NT2/D1 (cell line): ENCODE data around the gene TMEM86B.
"Not testable (repeated sequence)": the region's sequence is repeated elsewhere in the genome, so short reads cannot be mapped to it uniquely, and the experiment has no call there.

Experiments used
- DNase-seq: peaks from one replicate; pipeline ENCODE4 v3.0.0-alpha.2; 2011; ENCODE audit warnings: low read depth, low spot score
- H3K27me3 ChIP-seq: 2 replicates; pipeline ENCODE4 v1.6.0; 2011; ENCODE audit warnings: mild to moderate bottlenecking; ENCODE audit not compliant: insufficient read length, insufficient read depth
- H3K36me3 ChIP-seq: 2 replicates; pipeline ENCODE4 v1.6.1; 2011; ENCODE audit warnings: mild to moderate bottlenecking, low read length, mixed read lengths; ENCODE audit not compliant: insufficient read depth, insufficient read length
- H3K4me1 ChIP-seq: 2 replicates; pipeline ENCODE4 v1.5.1; 2011; ENCODE audit not compliant: insufficient read depth, insufficient read length
- H3K4me3 ChIP-seq: 2 replicates; pipeline ENCODE4 v1.5.1; 2011; ENCODE audit warnings: low read depth; ENCODE audit not compliant: insufficient read length
- H3K9ac ChIP-seq: 2 replicates; pipeline ENCODE4 v1.6.0; 2011; ENCODE audit warnings: low read depth; ENCODE audit not compliant: insufficient read length
- H3K9me3 ChIP-seq: 2 replicates; pipeline ENCODE4 v1.5.1; 2011; ENCODE audit warnings: mild to moderate bottlenecking, low read length; ENCODE audit not compliant: insufficient read depth
- SUZ12 ChIP-seq: IDR thresholded peaks from 2 replicates; pipeline ENCODE4 v1.6.1; 2011; ENCODE audit not compliant: insufficient read length, insufficient read depth; ENCODE audit errors: extremely low read depth
- YY1 ChIP-seq: IDR thresholded peaks from 2 replicates; pipeline ENCODE4 v1.6.1; 2011; ENCODE audit not compliant: insufficient read length, insufficient read depth
- ZNF274 ChIP-seq: IDR thresholded peaks from 2 replicates; pipeline ENCODE4 v1.6.1; 2011; ENCODE audit warnings: mild to moderate bottlenecking, low read depth, low read length

TMEM86B gene

GRCh38 chr19:55208880-55209692 lies 19.5 kb downstream of the TMEM86B start, which contains the start of gene PTPRH:
Gene PTPRH (minus strand): TSS chr19:55209501. CDS start chr19:55209433, 68 bp downstream.
- Histone ChIP-seq H3K36me3 (no peaks in the 10 kb centered on the region), H3K9ac (no peak within 1 kb of the TSS), H3K4me3 (no peak within 1 kb of the TSS), H3K9me3 (peaks cover 17% of the 10 kb centered on the region; the same call in 1 of the 2 replicates), H3K27me3 (no peaks in the 10 kb centered on the region), H3K4me1 (peaks cover 7% of the 10 kb centered on the region)
- DNase-seq: no peak
- no peak for TF ChIP-seq YY1
- TF ChIP-seq ZNF274: no peak
- no peak for TF ChIP-seq SUZ12

GRCh38 chr19:55206664-55207500 lies 21.7 kb downstream of the TMEM86B start:
- Histone ChIP-seq H3K9me3 (no peaks in the 10 kb centered on the region), H3K9ac (no peak overlapping the region), H3K4me1 (peaks cover 7% of the 10 kb centered on the region), H3K4me3 (peak overlapping the region; percentile 24), H3K27me3 (no peaks in the 10 kb centered on the region), H3K36me3 (no peaks in the 10 kb centered on the region)
- DNase-seq: peak; percentile 40
- TF ChIP-seq YY1 (no peak), ZNF274 (no peak), SUZ12 (no peak)

- H3K4me3 ChIP-seq, H3K36me3 ChIP-seq, H3K27me3 ChIP-seq, H3K9me3 ChIP-seq, H3K9ac ChIP-seq, DNase-seq, H3K4me1 ChIP-seq: not testable (repeated sequence)
These were observed 26.4 kb downstream of the TMEM86B start for GRCh38 chr19:55202199-55202598.

GRCh38 chr19:55199620-55200204 lies 28.9 kb downstream of the TMEM86B start:
- H3K9ac ChIP-seq: no peak overlapping the region
- H3K4me1 ChIP-seq: no peaks in the 10 kb centered on the region
- TF ChIP-seq SUZ12: no peak
- no peak for TF ChIP-seq ZNF274
- TF ChIP-seq YY1: no peak
- DNase-seq: no peak
- no peaks in the 10 kb centered on the region for H3K36me3 ChIP-seq
- no peak overlapping the region for H3K4me3 ChIP-seq
- H3K9me3 ChIP-seq: no peaks in the 10 kb centered on the region
- no peaks in the 10 kb centered on the region for H3K27me3 ChIP-seq

GRCh38 chr19:55198651-55199050 lies 29.9 kb downstream of the TMEM86B start:
- Histone ChIP-seq H3K9ac (no peak overlapping the region), H3K9me3 (no peaks in the 10 kb centered on the region), H3K27me3 (no peaks in the 10 kb centered on the region)

GRCh38 chr19:55197528-55197927 lies 31.0 kb downstream of the TMEM86B start:
- DNase-seq: no peak
- no peak for TF ChIP-seq ZNF274
- no peaks in the 10 kb centered on the region for H3K27me3 ChIP-seq

More at GRCh38 chr19:55198651-55199050, 29.9 kb downstream of the TMEM86B start:
- TF ChIP-seq YY1 (no peak), SUZ12 (no peak), ZNF274 (no peak)
- no peaks in the 10 kb centered on the region for H3K4me1 ChIP-seq
- no peaks in the 10 kb centered on the region for H3K36me3 ChIP-seq
- DNase-seq: no peak
- no peak overlapping the region for H3K4me3 ChIP-seq

GRCh38 chr19:55196803-55197202 lies 31.8 kb downstream of the TMEM86B start:
- Histone ChIP-seq H3K4me3 (no peak overlapping the region), H3K27me3 (no peaks in the 10 kb centered on the region), H3K9ac (no peak overlapping the region), H3K9me3 (no peaks in the 10 kb centered on the region), H3K36me3 (no peaks in the 10 kb centered on the region), H3K4me1 (no peaks in the 10 kb centered on the region)
- TF ChIP-seq ZNF274 (no peak), YY1 (no peak), SUZ12 (no peak)
- DNase-seq: no peak

More at GRCh38 chr19:55197528-55197927, 31.0 kb downstream of the TMEM86B start:
- H3K4me1 ChIP-seq: no peaks in the 10 kb centered on the region
- no peak overlapping the region for H3K4me3 ChIP-seq
- no peaks in the 10 kb centered on the region for H3K9me3 ChIP-seq
- no peaks in the 10 kb centered on the region for H3K36me3 ChIP-seq
- no peak overlapping the region for H3K9ac ChIP-seq
